Common myeloid progenitor, CD34-positive (primary cell): Measurements from ENCODE around the gene GRM8.

Source experiments
- CTCF ChIA-PET: fragments of 350-600 bp; sonication (Branson Sonifier 250); formaldehyde crosslinking; loops from one replicate; lab custom pipeline; 2021; ENCODE audit warnings: antibody characterized with exemption; lab: Charles Lee
- POLR2A ChIA-PET: fragments of 350-600 bp; sonication (Branson Sonifier 250); formaldehyde crosslinking; loops from one replicate; lab custom pipeline; 2021; ENCODE audit warnings: antibody characterized with exemption; lab: Charles Lee
- DNase-seq, 3 donors: peaks; one replicate each; pipeline versions ENCODE4 v3.0.0 to v3.0.0-alpha.2; 2013
- H3K27ac ChIP-seq, 2 experiments: 1 replicate in 1 of 2; 2 replicates in 1 of 2; pipeline ENCODE4 v1.7.0; 2013; ENCODE audit warnings: inconsistent platforms in 2 of 2, low read length in 2 of 2, mild to moderate bottlenecking in 2 of 2, low read depth in 1 of 2, moderate library complexity in 1 of 2; ENCODE audit not compliant: severe bottlenecking in 2 of 2, insufficient read depth in 1 of 2, poor library complexity in 1 of 2
- H3K27me3 ChIP-seq, 5 experiments: replicated peaks in 2 of 5; 1 replicate in 3 of 5; 2 replicates in 2 of 5; pipeline versions ENCODE4 v1.6.1 to v1.7.0; 2013; ENCODE audit warnings: low read length in 4 of 5, mild to moderate bottlenecking in 2 of 5, moderate library complexity in 2 of 5, inconsistent platforms in 1 of 5; ENCODE audit not compliant: insufficient read depth in 5 of 5, control insufficient read depth in 4 of 5
- H3K36me3 ChIP-seq, 4 experiments: 1 replicate in 2 of 4; 2 replicates in 2 of 4; pipeline versions ENCODE4 v1.6.1 to v1.7.0; 2013; ENCODE audit warnings: low read length in 3 of 4, control low read depth in 1 of 4, mild to moderate bottlenecking in 1 of 4; ENCODE audit not compliant: control insufficient read depth in 4 of 4, insufficient read depth in 4 of 4
- H3K4me1 ChIP-seq, 4 experiments: 1 replicate in 3 of 4; 2 replicates in 1 of 4; pipeline versions ENCODE4 v1.6.1 to v1.7.1; 2013; ENCODE audit warnings: low read length in 3 of 4, mild to moderate bottlenecking in 3 of 4, control low read depth in 1 of 4, inconsistent platforms in 1 of 4, moderate library complexity in 1 of 4; ENCODE audit not compliant: control insufficient read depth in 4 of 4, insufficient read depth in 4 of 4; ENCODE audit errors: control extremely low read depth in 1 of 4
- H3K4me3 ChIP-seq, 7 experiments: 1 replicate in 4 of 7; 2 replicates in 3 of 7; pipeline versions ENCODE4 v1.5.1 to v1.7.0; 2013; ENCODE audit warnings: mild to moderate bottlenecking in 7 of 7, low read length in 6 of 7, moderate library complexity in 6 of 7, inconsistent platforms in 2 of 7, low read depth in 2 of 7, control low read depth in 1 of 7; ENCODE audit not compliant: insufficient read depth in 4 of 7, control insufficient read depth in 1 of 7; ENCODE audit errors: extremely low read depth in 1 of 7
- H3K9me3 ChIP-seq, 5 experiments: 1 replicate in 4 of 5; 2 replicates in 1 of 5; pipeline versions ENCODE4 v1.6.1 to v1.7.1; 2013; ENCODE audit warnings: low read length in 4 of 5, mild to moderate bottlenecking in 2 of 5, inconsistent platforms in 1 of 5, low read depth in 1 of 5, moderate library complexity in 1 of 5; ENCODE audit not compliant: control insufficient read depth in 4 of 5, insufficient read depth in 2 of 5; ENCODE audit errors: control extremely low read depth in 1 of 5
- WGBS: methylation state at CpG from one replicate; pipeline ENCODE4 v1.1.5; 2013; ENCODE audit not compliant: insufficient coverage; 5-methylcytosine and 5-hydroxymethylcytosine counted together

Gene GRM8

GRCh38 chr7:127258111-127258510, 5.4 kb upstream of the GRM8 start:
- Histone ChIP-seq H3K27ac (no peak overlapping the region), H3K4me3 (no peak overlapping the region), H3K27me3 (peaks cover 4 to 63% (median 36%) of the 10 kb centered on the region in 5 experiments), H3K4me1 (peaks cover 0 to 9% (median 7%) of the 10 kb centered on the region in 4 experiments), H3K36me3 (no peaks in the 10 kb centered on the region), H3K9me3 (no peaks in the 10 kb centered on the region)
- 70% methylated on average over 5 of the region's 6 CpGs for WGBS
- ChIA-PET POLR2A (interaction anchor here (0.7 kb wide), 1 partner anchor 311 kb away, joined by 3 read pairs; no protein-coding TSS in a partner anchor), CTCF (interaction anchor here (1.0 to 1.3 kb wide), 2 partner anchors 12 to 13 kb away, joined by 3 to 5 read pairs; no protein-coding TSS in a partner anchor)
- no peak for DNase-seq

GRCh38 chr7:127257086-127257485, 4.3 kb upstream of the GRM8 start:
- POLR2A ChIA-PET = interaction anchor here (0.6 kb wide), 1 partner anchor 162 kb away, joined by 3 read pairs; no protein-coding TSS in a partner anchor
- no CpG with 5 or more reads among the region's 2 CpGs for WGBS
- DNase-seq = no peak

GRCh38 chr7:127256041-127256725, 3.4 kb upstream of the GRM8 start:
- Histone ChIP-seq H3K9me3 (no peaks in the 10 kb centered on the region), H3K27ac (no peak overlapping the region), H3K36me3 (no peaks in the 10 kb centered on the region), H3K4me1 (peaks cover 0 to 27% (median 23%) of the 10 kb centered on the region in 4 experiments), H3K4me3 (no peak overlapping the region), H3K27me3 (peaks cover 4 to 76% (median 46%) of the 10 kb centered on the region in 5 experiments)
- CTCF ChIA-PET = no interaction called here
- POLR2A ChIA-PET = interaction anchor here (0.6 kb wide), 1 partner anchor 163 kb away, joined by 3 read pairs; no protein-coding TSS in a partner anchor
- 84% methylated on average over 2 of the region's 2 CpGs for whole genome bisulfite sequencing
- DNase-seq = no peak

More at GRCh38 chr7:127257086-127257485, 4.3 kb upstream of the GRM8 start:
- H3K27ac ChIP-seq = no peak overlapping the region
- H3K4me1 ChIP-seq = peaks cover 0 to 18% (median 16%) of the 10 kb centered on the region in 4 experiments
- H3K36me3 ChIP-seq = no peaks in the 10 kb centered on the region
- H3K27me3 ChIP-seq = peaks cover 4 to 70% (median 40%) of the 10 kb centered on the region in 5 experiments
- CTCF ChIA-PET = interaction anchor here (1.3 kb wide), 1 partner anchor 13 kb away, joined by 3 read pairs; no protein-coding TSS in a partner anchor
- no peaks in the 10 kb centered on the region for H3K9me3 ChIP-seq
- H3K4me3 ChIP-seq = no peak overlapping the region

GRCh38 chr7:127254163-127254684, 1.5 kb upstream of the GRM8 start:
- no peaks in the 10 kb centered on the region for H3K36me3 ChIP-seq
- peaks cover 15 to 92% (median 58%) of the 10 kb centered on the region in 5 experiments for H3K27me3 ChIP-seq
- whole genome bisulfite sequencing = 11% methylated on average over 7 of the region's 11 CpGs
- DNase-seq = peak in 2 of 3 donors; percentile 11 to 18
- ChIA-PET POLR2A (no interaction called here), CTCF (interaction anchor here (1.0 to 2.0 kb wide), 4 partner anchors 8 to 17 kb away, joined by 3 to 5 read pairs (median 3); no protein-coding TSS in a partner anchor)
- H3K4me3 ChIP-seq = peak overlapping the region in 2 of 7 experiments; percentile 71 to 81
- peaks cover 0 to 30% (median 24%) of the 10 kb centered on the region in 4 experiments for H3K4me1 ChIP-seq
- H3K27ac ChIP-seq = no peak overlapping the region
- no peaks in the 10 kb centered on the region for H3K9me3 ChIP-seq

- under 1% methylated on average over 61 of the region's 84 CpGs for WGBS
- Histone ChIP-seq H3K9me3 (no peaks in the 10 kb centered on the region), H3K4me1 (peaks cover 0 to 30% (median 24%) of the 10 kb centered on the region in 4 experiments), H3K27ac (no peak overlapping the region), H3K36me3 (no peaks in the 10 kb centered on the region), H3K4me3 (peak overlapping the region; percentile 28 to 81 (median 64)), H3K27me3 (peaks cover 21 to 98% (median 59%) of the 10 kb centered on the region in 5 experiments)
- POLR2A ChIA-PET = no interaction called here
- DNase-seq = peak; percentile 45 to 67 (median 55)
- CTCF ChIA-PET = interaction anchor here (1.0 to 2.0 kb wide), 3 partner anchors 10 to 17 kb away, joined by 3 to 5 read pairs (median 3); no protein-coding TSS in a partner anchor
Measured at GRCh38 chr7:127253281-127254162, 781 bp upstream of the GRM8 start.

- no peak for DNase-seq
- H3K27ac ChIP-seq = no peak overlapping the region
- peaks cover 25 to 97% (median 61%) of the 10 kb centered on the region in 5 experiments for H3K27me3 ChIP-seq
- peaks cover 0 to 30% (median 24%) of the 10 kb centered on the region in 4 experiments for H3K4me1 ChIP-seq
- peak overlapping the region in 5 of 7 experiments; percentile 28 to 81 (median 71) for H3K4me3 ChIP-seq
- WGBS = 5% methylated on average over 4 of the region's 11 CpGs
- ChIA-PET CTCF (no interaction called here), POLR2A (no interaction called here)
- no peaks in the 10 kb centered on the region for H3K9me3 ChIP-seq
- no peaks in the 10 kb centered on the region for H3K36me3 ChIP-seq
Measured at GRCh38 chr7:127252377-127252713, 396 bp downstream of the GRM8 start.
